ENCODE results near the gene HBB. TPM values are rescaled to one million over a fixed set of nuclear protein-coding genes. Genes with fewer than 3 reads are reported as not detected.

HBB gene
- total RNA-seq, 2 experiments from 2014 or later, result not detected

DNA sequence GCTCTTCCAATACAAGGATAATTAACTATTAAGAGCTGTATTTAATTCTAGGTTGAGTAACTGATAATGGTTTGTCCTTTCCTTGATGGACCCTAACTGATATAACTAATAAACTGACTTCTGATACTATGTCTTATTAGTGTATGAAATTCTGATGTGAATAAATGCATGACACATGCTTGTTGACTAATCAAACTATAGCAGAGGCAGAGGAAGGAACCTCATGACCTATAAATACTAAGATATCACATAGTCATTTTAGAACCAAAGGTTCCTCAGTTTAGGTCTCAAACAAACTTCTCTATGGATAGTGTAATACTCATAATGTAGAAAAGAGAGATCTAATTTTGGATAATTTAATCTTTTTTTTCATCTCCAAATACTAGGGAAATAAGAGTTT, 12.2 kb upstream of the HBB start:
- H3K36me3 Mint-ChIP-seq (ENCODE audit: low read depth), result no peaks in the 10 kb centered on the region
- no peak overlapping the region for H3K4me3 Mint-ChIP-seq
- TF ChIP-seq, protein P1, sequence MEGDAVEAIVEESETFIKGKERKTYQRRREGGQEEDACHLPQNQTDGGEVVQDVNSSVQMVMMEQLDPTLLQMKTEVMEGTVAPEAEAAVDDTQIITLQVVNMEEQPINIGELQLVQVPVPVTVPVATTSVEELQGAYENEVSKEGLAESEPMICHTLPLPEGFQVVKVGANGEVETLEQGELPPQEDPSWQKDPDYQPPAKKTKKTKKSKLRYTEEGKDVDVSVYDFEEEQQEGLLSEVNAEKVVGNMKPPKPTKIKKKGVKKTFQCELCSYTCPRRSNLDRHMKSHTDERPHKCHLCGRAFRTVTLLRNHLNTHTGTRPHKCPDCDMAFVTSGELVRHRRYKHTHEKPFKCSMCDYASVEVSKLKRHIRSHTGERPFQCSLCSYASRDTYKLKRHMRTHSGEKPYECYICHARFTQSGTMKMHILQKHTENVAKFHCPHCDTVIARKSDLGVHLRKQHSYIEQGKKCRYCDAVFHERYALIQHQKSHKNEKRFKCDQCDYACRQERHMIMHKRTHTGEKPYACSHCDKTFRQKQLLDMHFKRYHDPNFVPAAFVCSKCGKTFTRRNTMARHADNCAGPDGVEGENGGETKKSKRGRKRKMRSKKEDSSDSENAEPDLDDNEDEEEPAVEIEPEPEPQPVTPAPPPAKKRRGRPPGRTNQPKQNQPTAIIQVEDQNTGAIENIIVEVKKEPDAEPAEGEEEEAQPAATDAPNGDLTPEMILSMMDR (IDR thresholded peaks at IDR 0.05), result no peak
- H3K27ac Mint-ChIP-seq, result no peak overlapping the region
- CTCF ChIA-PET, result no interaction called here
- no peak for ATAC-seq
- intact Hi-C loops (cut with micrococcal nuclease), result no loop called here
- H3K27me3 Mint-ChIP-seq, result peaks cover 3% of the 10 kb centered on the region
- POLR2A ChIA-PET, result no interaction called here
- no peaks in the 10 kb centered on the region for H3K4me1 Mint-ChIP-seq (ENCODE audit: low read depth)
- no peak for DNase-seq
- H3K9me3 Mint-ChIP-seq, result no peaks in the 10 kb centered on the region

DNA sequence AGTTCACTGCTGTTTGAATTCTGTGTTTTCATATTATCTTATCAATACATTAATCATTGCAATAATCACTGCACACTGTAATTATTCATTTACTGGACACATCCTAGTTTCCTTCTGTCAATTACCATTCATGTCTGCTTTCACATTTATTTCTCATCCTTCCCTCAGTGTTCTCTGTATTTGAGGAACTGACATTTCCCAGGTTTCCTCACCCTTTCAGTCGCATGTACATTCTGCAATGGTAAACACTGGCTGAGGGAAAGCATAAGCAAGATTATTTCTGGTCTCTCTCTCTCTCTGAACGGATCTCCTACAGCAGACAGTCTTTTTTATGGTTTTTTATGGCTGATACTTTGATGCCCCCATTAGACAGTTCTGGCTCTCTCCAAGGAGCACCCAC, 11.6 kb upstream of the HBB start:
- TF ChIP-seq, protein P1 (IDR thresholded peaks at IDR 0.05), result no peak
- H3K36me3 Mint-ChIP-seq (ENCODE audit: low read depth), result no peaks in the 10 kb centered on the region
- CTCF ChIA-PET, result interaction anchor here (0.6 kb wide), 1 partner anchor 1060 kb away, joined by 4 read pairs; no protein-coding TSS in a partner anchor
- H3K27me3 Mint-ChIP-seq, result peaks cover 3% of the 10 kb centered on the region
- no peak overlapping the region for H3K27ac Mint-ChIP-seq
- intact Hi-C loops (cut with micrococcal nuclease), result no loop called here
- DNase-seq (no peak), ATAC-seq (no peak)
- no peaks in the 10 kb centered on the region for H3K9me3 Mint-ChIP-seq
- H3K4me1 Mint-ChIP-seq (ENCODE audit: low read depth), result no peaks in the 10 kb centered on the region
- no peak overlapping the region for H3K4me3 Mint-ChIP-seq
- POLR2A ChIA-PET, result no interaction called here

DNA sequence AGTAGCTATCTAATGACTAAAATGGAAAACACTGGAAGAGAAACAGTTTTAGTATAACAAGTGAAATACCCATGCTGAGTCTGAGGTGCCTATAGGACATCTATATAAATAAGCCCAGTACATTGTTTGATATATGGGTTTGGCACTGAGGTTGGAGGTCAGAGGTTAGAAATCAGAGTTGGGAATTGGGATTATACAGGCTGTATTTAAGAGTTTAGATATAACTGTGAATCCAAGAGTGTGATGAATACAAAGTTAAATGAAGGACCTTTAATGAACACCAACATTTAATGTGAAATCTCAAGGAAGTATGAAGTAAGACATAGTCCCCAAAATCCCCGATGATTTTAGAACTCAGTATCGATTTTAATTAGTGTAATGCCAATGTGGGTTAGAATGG, 10.5 kb upstream of the HBB start:
- DNase-seq (no peak), ATAC-seq (no peak)
- Mint-ChIP-seq H3K27me3 (peaks cover 4% of the 10 kb centered on the region), H3K27ac (no peak overlapping the region), H3K9me3 (no peaks in the 10 kb centered on the region), H3K4me1 (ENCODE audit: low read depth) (no peaks in the 10 kb centered on the region), H3K36me3 (ENCODE audit: low read depth) (no peaks in the 10 kb centered on the region), H3K4me3 (no peak overlapping the region)
- ChIA-PET CTCF (no interaction called here), POLR2A (no interaction called here)
- intact Hi-C loops (cut with micrococcal nuclease), result no loop called here
- TF ChIP-seq, protein P1 (IDR thresholded peaks at IDR 0.05), result no peak

DNA sequence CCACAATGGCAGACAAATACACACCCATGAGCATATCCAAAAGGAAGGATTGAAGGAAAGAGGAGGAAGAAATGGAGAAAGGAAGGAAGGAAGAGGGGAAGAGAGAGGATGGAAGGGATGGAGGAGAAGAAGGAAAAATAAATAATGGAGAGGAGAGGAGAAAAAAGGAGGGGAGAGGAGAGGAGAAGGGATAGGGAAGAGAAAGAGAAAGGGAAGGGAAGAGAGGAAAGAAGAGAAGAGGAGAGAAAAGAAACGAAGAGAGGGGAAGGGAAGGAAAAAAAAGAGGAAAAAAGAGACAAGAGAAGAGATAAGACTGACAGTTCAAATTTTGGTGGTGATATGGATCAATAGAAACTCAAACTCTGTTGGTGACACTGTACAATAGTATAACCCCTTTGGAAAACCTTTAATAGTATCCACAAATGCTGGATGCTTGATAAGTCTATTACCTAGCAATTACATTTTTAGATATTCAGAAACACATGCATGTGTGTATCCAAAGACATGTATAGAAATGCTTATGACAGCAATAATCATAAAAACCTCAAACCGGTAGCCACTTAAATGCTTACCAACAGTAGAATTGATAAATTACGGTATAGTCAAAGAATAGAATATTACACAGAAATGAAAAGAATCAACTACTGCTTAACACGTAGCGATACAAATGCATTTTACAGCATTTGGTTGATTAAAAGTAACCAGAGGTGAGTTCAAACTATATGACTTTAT, 8.7 kb upstream of the HBB start:
- ATAC-seq, result no peak
- ChIA-PET CTCF (no interaction called here), POLR2A (no interaction called here)
- Mint-ChIP-seq H3K4me3 (no peak overlapping the region), H3K27me3 (peaks cover 4% of the 10 kb centered on the region), H3K9me3 (no peaks in the 10 kb centered on the region), H3K36me3 (ENCODE audit: low read depth) (no peaks in the 10 kb centered on the region), H3K27ac (no peak overlapping the region), H3K4me1 (ENCODE audit: low read depth) (no peaks in the 10 kb centered on the region)
- no peak for DNase-seq
- intact Hi-C loops (cut with micrococcal nuclease), result no loop called here
- TF ChIP-seq, protein P1 (IDR thresholded peaks at IDR 0.05), result no peak

DNA sequence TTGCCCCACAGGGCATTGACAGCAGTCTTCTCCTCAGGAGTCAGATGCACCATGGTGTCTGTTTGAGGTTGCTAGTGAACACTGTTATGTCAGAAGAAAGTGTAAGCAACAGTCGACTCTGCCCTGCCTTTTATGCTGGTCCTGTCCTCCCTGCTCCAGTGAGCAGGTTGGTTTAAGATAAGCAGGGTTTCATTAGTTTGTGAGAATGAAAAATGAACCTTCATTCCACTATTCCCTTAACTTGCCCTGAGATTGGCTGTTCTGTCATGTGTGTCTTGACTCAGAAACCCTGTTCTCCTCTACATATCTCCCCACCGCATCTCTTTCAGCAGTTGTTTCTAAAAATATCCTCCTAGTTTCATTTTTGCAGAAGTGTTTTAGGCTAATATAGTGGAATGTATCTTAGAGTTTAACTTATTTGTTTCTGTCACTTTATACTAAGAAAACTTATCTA, 7.5 kb upstream of the HBB start, which contains the start of gene HBD:
Gene HBD (minus strand): TSS at position 103 of the 454 bp plus-strand sequence. CDS start 50 bp downstream, at position 53.
- ATAC-seq (no peak), DNase-seq (no peak)
- CTCF ChIA-PET, result no interaction called here
- Mint-ChIP-seq H3K4me1 (ENCODE audit: low read depth) (no peaks in the 10 kb centered on the region), H3K27ac (no peak within 1 kb of the TSS), H3K9me3 (no peaks in the 10 kb centered on the region), H3K4me3 (no peak within 1 kb of the TSS), H3K27me3 (peaks cover 4% of the 10 kb centered on the region), H3K36me3 (ENCODE audit: low read depth) (no peaks in the 10 kb centered on the region)
- TF ChIP-seq, protein P1 (IDR thresholded peaks at IDR 0.05), result no peak
- intact Hi-C loops (cut with micrococcal nuclease), result no loop called here
- POLR2A ChIA-PET, result no interaction called here
